Measurements from ENCODE around the gene SLC5A4. TPM values are rescaled to one million over a fixed set of nuclear protein-coding genes. Genes with fewer than 3 reads are reported as not detected.

The SLC5A4 gene
- total and polyA plus RNA-seq, 2 of the 4 experiments (the other 2 are of a cell fraction) = 0.10 to 0.18 TPM

DNA sequence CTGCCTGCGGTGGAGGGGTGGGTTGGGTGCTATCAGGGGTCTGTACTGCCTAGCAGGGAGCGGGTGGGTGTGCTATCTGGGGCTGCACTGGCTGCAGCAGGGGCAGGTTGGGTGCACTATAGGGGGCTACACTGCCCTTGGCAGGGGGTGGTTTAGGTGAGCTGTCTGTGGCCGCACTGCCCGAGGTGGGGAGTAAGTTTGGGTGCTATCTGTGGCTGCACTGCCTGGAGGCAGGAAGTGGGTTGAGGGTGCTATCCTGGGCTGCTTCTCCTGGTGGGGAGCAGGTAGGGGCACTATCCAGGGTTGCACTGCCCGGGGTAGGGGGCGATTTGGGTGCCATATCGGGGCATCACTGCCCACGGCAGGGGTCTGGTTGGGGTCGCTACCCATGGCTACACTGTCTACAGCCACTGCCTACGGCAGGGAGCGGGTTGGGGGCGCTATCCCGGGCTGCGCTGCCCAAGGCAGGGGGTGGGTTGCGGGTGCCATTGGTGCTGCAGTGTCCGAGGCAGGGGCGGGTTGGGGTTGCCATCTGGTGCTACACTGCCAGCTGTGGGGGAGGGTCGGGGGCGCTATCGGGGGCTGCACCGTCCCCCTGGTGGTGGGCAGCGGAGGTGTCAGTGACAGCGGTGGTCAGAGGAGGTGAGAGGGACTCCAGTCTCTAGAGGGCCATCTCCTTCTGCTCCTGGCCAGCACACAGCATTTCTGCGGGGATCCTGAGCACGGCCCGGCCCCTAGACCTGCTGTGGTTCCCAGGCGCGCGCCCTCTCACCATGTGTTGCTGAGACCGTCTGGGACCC, 49.0 kb downstream of the SLC5A4 start (continued):
- no peak for TF ChIP-seq NFE2L2 (IDR thresholded peaks at IDR 0.05; ENCODE audit: low read depth, low read length)

DNA sequence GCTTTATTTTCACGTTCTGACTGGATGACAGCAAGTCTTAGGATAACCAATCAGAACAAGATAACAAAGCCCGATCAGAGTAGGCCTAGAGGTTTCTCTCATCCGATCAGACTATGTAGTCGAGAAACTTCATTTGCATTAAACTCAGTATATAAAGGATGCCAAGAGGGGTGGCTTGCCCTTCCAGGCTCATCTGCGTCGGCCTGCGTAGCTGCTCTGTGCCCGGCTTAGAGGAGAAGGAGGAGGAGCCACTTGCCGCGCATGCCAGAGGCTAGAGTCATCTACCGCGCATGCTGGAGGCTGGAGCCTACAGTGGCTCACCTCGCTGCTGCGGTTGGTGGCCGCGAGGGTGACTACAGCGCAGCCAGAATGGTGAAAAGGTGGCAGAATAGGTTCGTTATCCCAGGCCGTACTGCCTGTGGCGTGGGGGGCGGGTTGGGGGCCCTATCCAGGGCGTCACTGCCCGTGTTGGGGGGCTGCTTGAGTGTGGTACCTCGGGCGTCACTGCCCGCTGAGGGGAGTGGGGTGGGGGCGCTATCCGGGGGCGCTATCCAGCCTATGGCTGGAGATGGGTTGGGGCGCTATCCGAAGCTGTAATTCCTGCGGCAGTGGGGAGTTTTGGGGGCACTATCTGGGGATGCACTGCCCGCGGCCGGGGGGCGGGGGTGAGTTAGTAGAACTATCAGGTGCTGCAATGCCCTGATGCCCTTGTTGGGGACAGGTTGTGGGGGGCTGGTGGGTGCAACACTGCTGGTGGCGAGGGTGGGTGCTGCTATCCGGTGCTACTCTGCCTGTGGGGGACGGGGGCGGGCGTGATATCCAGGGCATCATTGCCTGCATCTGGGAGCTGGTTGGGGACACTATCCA, 50.1 kb downstream of the SLC5A4 start, which contains the start of gene RFPL2:
Gene RFPL2, minus strand, starts transcription at position 218 of the 867 bp plus-strand sequence. CDS start 2,622 bp downstream, outside the sequence.
- Histone ChIP-seq H4K8ac (ENCODE audit: low read depth in 2 of 2, low read length in 2 of 2) (no peak within 1 kb of the TSS), H3K4me1 (ENCODE audit: control insufficient read depth, insufficient read depth, low read length) (no peaks in the 10 kb centered on the region), H2BK20ac (ENCODE audit: low read depth, low read length) (no peak within 1 kb of the TSS), H4K20me1 (ENCODE audit: insufficient read depth, low read length) (no peaks in the 10 kb centered on the region), H2BK15ac (ENCODE audit: low read depth, low read length) (no peak within 1 kb of the TSS), H3K9me1 (ENCODE audit: insufficient read depth, low read length) (no peaks in the 10 kb centered on the region), H3K27me3 (ENCODE audit: control insufficient read depth, insufficient read depth, low read length) (peaks cover 18% of the 10 kb centered on the region; the same call in 1 of the 2 replicates), H3K4ac (ENCODE audit: low read depth, low read length) (no peak within 1 kb of the TSS), H4K5ac (ENCODE audit: low read depth, low read length) (no peak within 1 kb of the TSS), H3K4me2 (ENCODE audit: low read depth, low read length) (no peak within 1 kb of the TSS), H3K14ac (replicated peaks; ENCODE audit: low read depth, low read length) (no peak within 1 kb of the TSS), H2BK5ac (ENCODE audit: low read depth, low read length, poor library complexity, severe bottlenecking) (no peak within 1 kb of the TSS), H2AFZ (replicated peaks; ENCODE audit: low read length, poor library complexity) (no peak within 1 kb of the TSS), H3K36me3 (ENCODE audit: control insufficient read depth, insufficient read depth, low read length) (no peaks in the 10 kb centered on the region), H3K56ac (ENCODE audit: extremely low read depth, insufficient read depth, low read length) (no peak within 1 kb of the TSS), H2BK120ac (ENCODE audit: low read depth, low read length) (no peak within 1 kb of the TSS), H3K79me1 (ENCODE audit: low read depth in 1 of 2, low read length in 2 of 2) (no peaks in the 10 kb centered on the region), H3K4me3 (ENCODE audit: insufficient read depth, low read depth, low read length) (no peak within 1 kb of the TSS), H2AK5ac (ENCODE audit: low read depth, low read length) (no peak within 1 kb of the TSS), H3K9ac (ENCODE audit: low read depth, low read length) (no peak within 1 kb of the TSS), H4K91ac (ENCODE audit: insufficient read depth, low read depth, low read length) (no peak within 1 kb of the TSS), H3K23ac (ENCODE audit: low read depth, low read length) (no peak within 1 kb of the TSS), H2AK9ac (replicated peaks; ENCODE audit: low read depth, low read length, poor library complexity) (no peak within 1 kb of the TSS), H3K9me3 (ENCODE audit: control insufficient read depth, insufficient read depth, low read length) (no peaks in the 10 kb centered on the region), H3K27ac (ENCODE audit: insufficient read depth, low read length) (no peak within 1 kb of the TSS), H3K18ac (ENCODE audit: low read depth, low read length) (no peak within 1 kb of the TSS)
- WGBS, 2 experiments (ENCODE audit: extremely low coverage in 2 of 2, insufficient read length in 1 of 2) = 54% methylated on average over 9 of the region's 41 CpGs; no CpG with 5 or more reads in 1 of the 2 experiments
- no TSS peak for BruUV-seq (replicated peaks)
- TF ChIP-seq MAZ (IDR thresholded peaks at IDR 0.05; ENCODE audit: borderline replicate concordance, low read depth, low read length) = no peak
- no peak for TF ChIP-seq RAD21 (IDR thresholded peaks at IDR 0.05; ENCODE audit: low read length)
- no peak for TF ChIP-seq SMC3 (IDR thresholded peaks at IDR 0.05; ENCODE audit: low read depth, low read length)
- no peak for TF ChIP-seq POLR2A (IDR thresholded peaks at IDR 0.05; ENCODE audit: low read depth, low read length)
- no peak for TF ChIP-seq FOS (IDR thresholded peaks at IDR 0.05; ENCODE audit: low read depth, low read length)
- TF ChIP-seq RFX5 (IDR thresholded peaks at IDR 0.05; ENCODE audit: low read depth, low read length) = no peak
- no peak for TF ChIP-seq MAFK (IDR thresholded peaks at IDR 0.05; ENCODE audit: low read depth, low read length)
- TF ChIP-seq BHLHE40 (IDR thresholded peaks at IDR 0.05; ENCODE audit: low read depth, low read length) = no peak
- dilution Hi-C loops (cut with HindIII; ENCODE audit: low sequenced_read_pairs, unreplicated experiment) = no loop called here
- ATAC-seq (ENCODE audit: low read depth) (peak; percentile 35; the same call in 1 of the 2 replicates), DNase-seq (peak; percentile 1)
- in situ Hi-C loops (cut with MboI; ENCODE audit: low sequenced_read_pairs) = no loop called here
- ChIA-PET CTCF (no interaction called here), POLR2A (ENCODE audit: unreplicated experiment) (interaction anchor here (0.5 kb wide), 1 partner anchor 29 kb away, joined by 3 read pairs; no protein-coding TSS in a partner anchor)
- intact Hi-C loops (cut with micrococcal nuclease) = no loop called here

All from IMR-90 (cell line).